Glomerular visceral epithelial cell (primary cell): ENCODE data around the gene CMTM2.
"Not testable (repeated sequence)": the region's sequence is repeated elsewhere in the genome, so short reads cannot be mapped to it uniquely, and the experiment has no call there.

Experiments
- DNase-seq: peaks from one replicate; pipeline ENCODE4 v3.0.0-alpha.2; 2016; ENCODE audit errors: extremely low spot score

The CMTM2 gene

DNA sequence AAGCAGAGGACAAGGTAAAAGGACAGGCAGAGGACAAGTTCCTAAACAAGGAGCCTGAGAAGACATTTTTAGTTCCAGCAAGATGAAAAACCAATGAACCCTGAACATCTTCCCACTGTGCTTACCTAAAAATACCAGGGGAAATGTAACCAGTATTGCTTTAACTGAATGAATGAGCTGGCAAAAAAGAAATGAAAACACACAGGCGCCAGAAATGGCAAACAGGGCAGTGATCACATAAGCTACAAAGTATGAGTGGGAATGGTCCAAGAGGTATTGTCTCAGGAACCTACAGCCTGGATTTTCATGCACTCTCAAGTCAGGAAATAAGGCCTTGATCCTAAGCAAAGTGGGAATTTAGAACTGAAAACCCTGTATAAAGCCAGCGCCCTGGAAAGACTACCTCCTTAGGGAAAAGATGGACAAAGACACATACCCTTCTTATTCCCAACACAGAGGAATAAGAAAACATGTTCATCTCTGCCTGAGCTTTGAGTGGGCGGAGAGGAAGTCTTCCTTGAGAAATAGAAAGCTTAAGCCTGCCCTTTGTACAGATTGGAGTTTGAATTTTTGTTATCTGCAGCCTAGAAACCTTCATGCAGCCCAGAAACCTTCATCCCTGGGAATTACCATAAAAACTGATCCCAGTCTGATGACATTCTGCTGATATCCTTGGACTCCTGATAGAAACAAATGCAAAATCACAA lies 2.1 kb downstream of the CMTM2 start:
- DNase-seq = no peak

- DNase-seq = no peak
These were observed 6.4 kb downstream of the CMTM2 start for GRCh38 chr16:66585481-66586239.

DNA sequence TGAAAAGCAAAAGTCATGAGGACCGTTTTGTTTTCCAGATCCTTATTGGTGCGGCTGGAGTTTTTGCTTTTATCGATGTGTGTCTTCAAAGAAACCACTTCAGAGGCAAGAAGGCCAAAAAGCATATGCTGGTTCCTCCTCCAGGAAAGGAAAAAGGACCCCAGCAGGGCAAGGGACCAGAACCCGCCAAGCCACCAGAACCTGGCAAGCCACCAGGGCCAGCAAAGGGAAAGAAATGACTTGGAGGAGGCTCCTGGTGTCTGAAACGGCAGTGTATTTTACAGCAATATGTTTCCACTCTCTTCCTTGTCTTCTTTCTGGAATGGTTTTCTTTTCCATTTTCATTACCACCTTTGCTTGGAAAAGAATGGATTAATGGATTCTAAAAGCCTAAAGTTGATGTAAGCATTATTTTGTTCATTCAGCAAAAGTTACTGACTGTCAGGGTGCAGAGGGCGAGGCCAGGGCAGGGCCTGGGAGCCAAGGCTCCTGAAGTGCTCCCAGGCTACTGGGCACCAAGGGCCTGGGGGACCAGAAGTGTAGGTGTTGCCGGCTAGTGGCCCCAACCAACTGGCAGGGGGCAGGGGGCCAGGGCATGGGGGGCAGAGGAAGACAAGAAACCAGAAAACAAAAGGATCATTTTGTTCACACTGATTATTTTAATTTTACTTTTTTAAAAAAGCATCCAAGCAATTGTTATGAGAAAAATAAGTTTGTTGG lies 8.8 kb downstream of the CMTM2 start:
- no peak for DNase-seq

GRCh38 chr16:66588981-66589713 lies 9.9 kb downstream of the CMTM2 start:
- no peak for DNase-seq

DNA sequence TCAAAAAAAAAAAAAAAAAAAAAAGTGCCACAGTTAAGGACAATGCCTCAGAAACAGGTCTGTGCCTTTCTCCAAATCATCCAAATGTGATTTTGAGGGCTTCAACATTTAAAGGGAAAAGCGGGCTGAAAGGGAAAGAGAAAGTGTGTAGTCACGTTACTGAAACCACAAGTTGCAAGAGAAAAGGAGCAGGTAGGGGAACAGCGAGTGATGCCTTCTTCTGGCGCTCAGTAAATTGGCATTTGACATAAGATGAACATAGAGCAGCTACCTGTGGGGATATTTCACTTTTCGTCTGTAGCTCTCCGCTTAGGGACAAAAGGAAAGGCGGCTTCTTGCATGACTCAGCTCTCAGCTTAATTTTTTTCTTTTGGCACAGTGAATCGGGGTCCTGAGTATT lies 11.1 kb downstream of the CMTM2 start:
- no peak for DNase-seq

DNA sequence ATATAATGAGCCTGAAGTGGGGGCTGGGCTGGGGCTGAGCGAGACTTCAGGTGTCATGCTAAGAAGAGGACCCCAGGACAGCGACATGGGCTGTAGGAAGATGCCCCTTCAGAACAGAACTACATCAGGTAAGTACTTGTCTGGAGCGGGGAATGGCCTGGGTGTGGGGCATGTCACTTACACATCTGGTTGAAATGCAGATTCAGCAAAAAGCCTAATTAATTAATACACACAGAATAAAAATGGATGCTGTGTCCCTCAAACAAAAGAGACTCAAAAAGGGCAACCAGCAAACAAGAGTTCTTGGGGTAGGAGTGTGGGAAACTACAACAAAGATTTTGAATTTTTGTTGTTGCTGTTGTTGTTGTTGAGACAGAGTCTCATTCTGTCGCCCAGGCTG lies 11.8 kb downstream of the CMTM2 start:
- DNase-seq = no peak

- no peak for DNase-seq
These were observed 13.0 kb downstream of the CMTM2 start for GRCh38 chr16:66592241-66592640.

DNA sequence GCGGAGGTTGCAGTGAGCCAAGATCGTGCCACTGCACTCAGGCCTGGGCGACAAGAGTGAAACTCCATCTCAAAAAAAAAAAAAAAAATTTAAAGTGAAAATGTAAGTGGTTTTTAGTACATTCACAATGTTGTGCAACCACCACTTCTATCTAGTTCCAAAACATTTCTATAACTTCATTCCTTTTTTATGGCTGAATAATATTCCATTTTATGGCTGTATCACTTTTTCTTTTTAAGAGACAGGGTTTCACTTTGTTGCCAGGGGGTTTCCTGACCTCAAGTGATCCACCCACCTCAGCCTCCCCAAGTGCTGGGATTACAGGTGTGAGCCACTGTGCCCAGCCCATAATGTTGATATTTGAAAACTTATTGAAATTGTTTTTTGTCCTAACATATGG lies 13.6 kb downstream of the CMTM2 start:
- no peak for DNase-seq

DNA sequence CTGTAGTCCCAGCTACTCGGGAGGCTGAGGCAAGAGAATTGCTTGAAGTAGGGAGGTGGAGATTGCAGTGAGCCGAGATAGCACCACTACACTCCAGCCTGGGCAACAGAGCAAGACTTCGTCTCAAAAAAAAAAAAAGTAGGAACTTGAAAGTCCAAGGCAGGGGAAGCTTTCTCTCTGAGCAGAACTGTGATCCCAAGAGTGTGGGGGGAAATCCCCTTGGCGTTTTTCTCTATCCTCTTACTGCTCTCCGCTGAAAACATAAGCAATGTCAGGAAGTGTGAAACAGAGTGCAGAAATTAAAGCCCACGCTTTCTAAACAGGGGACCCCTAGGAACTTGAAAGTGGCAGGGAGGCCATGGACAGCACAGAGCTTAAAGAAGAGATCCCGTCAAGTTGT lies 15.5 kb downstream of the CMTM2 start:
- no peak for DNase-seq

- DNase-seq = not testable (repeated sequence)
These were observed 17.3 kb downstream of the CMTM2 start for GRCh38 chr16:66596559-66596958.

DNA sequence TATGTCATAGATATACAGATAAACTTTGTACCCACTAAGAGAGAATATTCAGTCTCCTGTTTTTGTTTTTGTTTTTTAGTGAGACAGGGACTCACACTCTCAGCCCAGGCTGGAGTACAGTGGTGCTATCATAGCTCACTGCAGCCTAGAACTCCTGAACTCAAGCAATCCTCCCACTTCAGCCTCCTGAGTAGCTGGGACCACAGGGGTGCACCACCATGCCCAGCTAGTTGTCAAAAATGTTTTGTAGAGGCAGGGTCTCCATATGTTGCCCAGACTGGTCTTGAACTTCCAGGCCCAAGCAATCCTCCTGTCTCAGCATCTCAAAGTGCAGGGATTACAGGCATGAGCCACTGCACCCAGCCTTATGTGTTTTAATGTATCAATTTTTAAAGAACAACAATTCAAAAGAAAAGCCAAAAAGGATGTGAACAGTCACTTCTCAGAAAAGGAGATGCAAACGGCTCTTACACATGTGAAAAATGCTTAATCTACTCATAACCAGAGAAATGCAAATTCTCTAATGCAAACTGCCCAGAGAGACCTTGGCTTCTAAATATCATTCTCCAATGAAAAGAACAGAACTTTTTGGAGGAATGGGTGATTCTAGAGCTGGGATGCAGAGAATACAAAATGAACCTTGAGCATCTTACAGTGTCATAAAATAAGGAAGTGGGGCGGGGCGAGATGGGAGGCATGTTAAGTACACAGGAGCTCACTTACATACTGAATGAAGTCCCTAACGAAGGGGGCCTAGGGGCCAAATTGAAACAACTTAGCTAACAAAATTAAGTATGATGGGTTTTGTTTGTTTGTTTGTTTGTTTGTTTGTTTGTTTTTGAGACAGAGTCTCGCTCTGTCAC lies 18.0 kb downstream of the CMTM2 start:
- DNase-seq = no peak

GRCh38 chr16:66598111-66598510 lies 18.8 kb downstream of the CMTM2 start:
- no peak for DNase-seq

DNA sequence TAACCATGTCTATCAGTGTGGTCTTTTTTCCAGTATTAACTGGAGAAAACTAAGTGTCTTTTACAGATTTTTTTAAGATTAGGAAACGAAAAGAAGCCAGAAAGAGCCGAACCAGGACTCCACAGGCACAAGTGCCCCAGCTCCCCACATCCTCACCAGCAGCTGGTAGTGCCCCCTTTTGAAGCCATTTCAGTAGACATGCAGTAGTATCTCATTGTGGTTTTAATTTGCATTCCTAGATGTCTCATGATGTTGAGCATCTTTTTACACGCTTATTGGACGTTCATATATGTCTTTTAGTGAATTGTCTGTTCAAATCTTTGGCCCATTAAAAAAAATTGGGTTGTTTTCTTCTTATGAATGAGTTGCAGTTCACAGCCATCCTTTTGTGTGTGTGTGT lies 20.5 kb downstream of the CMTM2 start:
- no peak for DNase-seq

GRCh38 chr16:66600477-66600876 lies 21.2 kb downstream of the CMTM2 start:
- DNase-seq = no peak

GRCh38 chr16:66601471-66601870 lies 22.2 kb downstream of the CMTM2 start:
- DNase-seq = no peak

DNA sequence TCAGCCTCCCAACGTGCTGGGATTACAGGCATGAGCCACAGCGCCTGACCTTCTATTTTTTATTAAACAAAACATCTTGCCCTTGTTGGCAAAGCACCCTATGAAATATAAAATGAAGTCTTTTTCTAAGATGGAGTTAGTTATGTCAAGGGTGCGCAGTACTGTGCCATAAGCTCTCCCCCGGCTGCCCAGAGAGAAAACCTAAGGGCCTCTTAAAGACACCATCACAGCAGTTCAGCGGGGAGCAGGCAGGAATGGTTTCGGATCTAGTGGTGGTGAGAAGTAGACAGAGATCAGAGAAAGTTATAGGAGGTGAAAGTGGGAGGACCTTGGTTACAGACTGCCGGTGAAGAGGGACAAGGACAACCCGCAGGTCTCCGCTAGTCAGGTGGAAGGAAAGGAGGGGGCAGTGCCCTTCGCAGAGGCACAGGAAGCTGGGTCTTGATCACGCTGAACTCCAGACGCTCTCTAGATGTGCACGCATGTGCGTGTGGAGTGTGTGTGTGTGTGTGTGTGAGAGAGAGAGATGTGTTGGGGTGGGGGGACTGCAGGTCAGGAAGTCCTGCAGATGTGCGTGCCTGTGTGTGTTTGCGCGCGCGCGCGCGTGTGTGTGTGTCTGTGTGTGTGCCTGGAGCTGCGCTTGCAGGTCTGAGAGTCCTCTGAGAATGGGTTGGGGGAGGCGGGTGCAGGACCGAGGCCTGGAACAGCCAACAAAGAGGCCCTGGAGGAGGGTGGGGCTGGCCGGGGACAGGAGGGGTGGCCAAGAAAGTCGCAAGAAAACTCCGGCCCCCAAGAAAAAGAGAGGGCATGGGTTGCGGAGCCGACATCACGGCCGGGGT lies 24.5 kb downstream of the CMTM2 start:
- peak; percentile 71 for DNase-seq

- DNase-seq = peak; percentile 70
These were observed 25.3 kb downstream of the CMTM2 start, which contains the start of gene CMTM3 for GRCh38 chr16:66604376-66605176. TSS of gene CMTM3 (plus strand) at chr16:66604704. CDS start at chr16:66604806, 102 bp downstream.

DNA sequence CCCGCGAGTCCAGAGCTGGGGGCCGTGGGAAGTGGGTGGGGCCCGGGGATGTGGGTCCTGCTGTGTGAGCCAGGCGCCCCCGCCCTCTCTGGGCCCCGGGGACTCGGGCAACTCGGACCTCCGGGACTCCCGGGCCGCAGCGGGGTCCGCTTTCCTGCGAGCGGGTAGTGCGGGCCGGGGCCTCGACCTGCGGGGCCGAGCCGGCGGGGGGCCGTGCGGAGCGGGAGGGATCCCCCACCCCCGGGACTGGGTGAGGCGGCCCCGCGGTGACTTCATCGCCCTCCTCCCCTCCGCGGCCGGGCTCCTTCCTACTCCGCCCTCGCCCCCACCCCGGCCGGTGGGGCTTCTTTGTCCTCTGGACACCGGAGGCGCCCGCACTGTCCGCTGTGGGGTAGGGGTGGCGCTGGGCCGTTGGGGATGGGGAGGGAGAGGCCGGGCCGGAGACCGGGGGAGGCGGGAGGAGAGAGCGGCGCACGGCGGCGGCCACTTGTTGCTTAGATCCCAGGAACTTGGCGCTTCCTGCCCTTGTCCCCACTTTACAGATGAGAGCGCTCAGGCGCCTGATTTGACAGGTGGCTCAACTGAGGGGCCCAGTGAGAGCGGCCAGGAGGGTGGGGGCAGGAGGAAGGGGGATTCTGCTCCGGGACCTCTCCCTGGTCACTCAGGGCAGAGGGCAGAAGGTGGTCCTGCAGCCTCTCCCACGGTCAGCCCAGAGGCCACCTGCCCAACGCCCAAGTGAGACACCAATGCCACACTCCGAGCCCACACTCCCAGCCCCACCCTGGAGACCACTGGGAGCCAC lies 26.1 kb downstream of the CMTM2 start:
- DNase-seq = peak; percentile 56
